Measurements from ENCODE around the gene PIK3CG.

PIK3CG gene

GRCh38 chr7:106866298-106867281 lies 1.5 kb downstream of the PIK3CG start:
- no peak for DNase-seq (ENCODE audit: low spot score)
- no peak for TF ChIP-seq CTCF (conservative IDR thresholded peaks at IDR 0.05; ENCODE audit: low read depth)
- CTCF ChIA-PET: no interaction called here
- H3K27ac ChIP-seq: no peak overlapping the region
- POLR2A ChIA-PET (ENCODE audit: low non-redundant PET): no interaction called here

DNA sequence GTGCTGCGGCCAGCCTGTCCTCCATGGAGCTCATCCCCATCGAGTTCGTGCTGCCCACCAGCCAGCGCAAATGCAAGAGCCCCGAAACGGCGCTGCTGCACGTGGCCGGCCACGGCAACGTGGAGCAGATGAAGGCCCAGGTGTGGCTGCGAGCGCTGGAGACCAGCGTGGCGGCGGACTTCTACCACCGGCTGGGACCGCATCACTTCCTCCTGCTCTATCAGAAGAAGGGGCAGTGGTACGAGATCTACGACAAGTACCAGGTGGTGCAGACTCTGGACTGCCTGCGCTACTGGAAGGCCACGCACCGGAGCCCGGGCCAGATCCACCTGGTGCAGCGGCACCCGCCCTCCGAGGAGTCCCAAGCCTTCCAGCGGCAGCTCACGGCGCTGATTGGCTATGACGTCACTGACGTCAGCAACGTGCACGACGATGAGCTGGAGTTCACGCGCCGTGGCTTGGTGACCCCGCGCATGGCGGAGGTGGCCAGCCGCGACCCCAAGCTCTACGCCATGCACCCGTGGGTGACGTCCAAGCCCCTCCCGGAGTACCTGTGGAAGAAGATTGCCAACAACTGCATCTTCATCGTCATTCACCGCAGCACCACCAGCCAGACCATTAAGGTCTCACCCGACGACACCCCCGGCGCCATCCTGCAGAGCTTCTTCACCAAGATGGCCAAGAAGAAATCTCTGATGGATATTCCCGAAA lies 2.7 kb downstream of the PIK3CG start:
- no peak for TF ChIP-seq CTCF (conservative IDR thresholded peaks at IDR 0.05; ENCODE audit: low read depth)
- no peak overlapping the region for H3K27ac ChIP-seq
- ChIA-PET CTCF (no interaction called here), POLR2A (ENCODE audit: low non-redundant PET) (no interaction called here)
- DNase-seq (ENCODE audit: low spot score): no peak

GRCh38 chr7:106868364-106868763 lies 3.3 kb downstream of the PIK3CG start:
- ChIA-PET CTCF (no interaction called here), POLR2A (ENCODE audit: low non-redundant PET) (no interaction called here)
- DNase-seq (ENCODE audit: low spot score): no peak
- no peak for TF ChIP-seq CTCF (conservative IDR thresholded peaks at IDR 0.05; ENCODE audit: low read depth)
- no peak overlapping the region for H3K27ac ChIP-seq

GRCh38 chr7:106869954-106870353 lies 4.9 kb downstream of the PIK3CG start:
- no peak for DNase-seq (ENCODE audit: low spot score)
- H3K27ac ChIP-seq: no peak overlapping the region
- no peak for TF ChIP-seq CTCF (conservative IDR thresholded peaks at IDR 0.05; ENCODE audit: low read depth)
- CTCF ChIA-PET: no interaction called here
- POLR2A ChIA-PET (ENCODE audit: low non-redundant PET): no interaction called here

DNA sequence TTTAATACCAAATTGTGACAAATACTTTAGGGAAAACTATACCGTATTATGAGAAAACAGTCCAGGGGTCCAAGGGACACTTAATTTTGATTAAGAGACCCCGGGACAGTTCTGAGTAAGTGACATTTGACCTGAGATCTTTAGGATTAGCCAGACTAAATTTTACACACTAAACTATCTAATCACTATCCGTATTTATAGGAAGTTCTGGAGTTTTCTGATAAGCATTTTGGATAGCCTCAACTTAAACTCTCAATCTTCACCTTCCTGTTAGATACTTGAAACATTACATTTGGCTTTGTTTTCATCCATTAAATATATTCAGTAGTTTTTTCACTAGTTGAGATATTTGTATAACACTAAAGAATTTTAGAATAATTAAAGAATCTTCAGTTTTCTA lies 5.4 kb downstream of the PIK3CG start:
- CTCF ChIA-PET: no interaction called here

More for the DNA sequence above, 5.4 kb downstream of the PIK3CG start:
- TF ChIP-seq CTCF (conservative IDR thresholded peaks at IDR 0.05; ENCODE audit: low read depth): no peak
- POLR2A ChIA-PET (ENCODE audit: low non-redundant PET): no interaction called here
- DNase-seq (ENCODE audit: low spot score): no peak
- H3K27ac ChIP-seq: no peak overlapping the region
